HG02885 (cell line): ENCODE results near the gene TBRG4.
"Not testable (repeated sequence)": the region's sequence is repeated elsewhere in the genome, so short reads cannot be mapped to it uniquely, and the experiment has no call there.

Source experiments
- ATAC-seq: cut with Tn5 transposase; IDR thresholded peaks from one replicate; pipeline ENCODE4 v1.9.1; 2021; ENCODE audit warnings: mild to moderate bottlenecking; ENCODE audit not compliant: unreplicated experiment, poor library complexity

Gene TBRG4

GRCh38 chr7:45122975-45123860 is 11.7 kb upstream of the TBRG4 start:
- no peak for ATAC-seq

GRCh38 chr7:45119550-45119949 is 8.1 kb upstream of the TBRG4 start:
- ATAC-seq = no peak

GRCh38 chr7:45118889-45119331 is 7.4 kb upstream of the TBRG4 start:
- no peak for ATAC-seq

GRCh38 chr7:45118292-45118691 is 6.8 kb upstream of the TBRG4 start:
- no peak for ATAC-seq

- ATAC-seq = no peak
Measured at GRCh38 chr7:45117582-45117981, 6.1 kb upstream of the TBRG4 start.

- no peak for ATAC-seq
Measured at GRCh38 chr7:45116048-45116447, 4.6 kb upstream of the TBRG4 start.

GRCh38 chr7:45114926-45115325 is 3.4 kb upstream of the TBRG4 start:
- no peak for ATAC-seq

- ATAC-seq = not testable (repeated sequence)
Measured at GRCh38 chr7:45114257-45114656, 2.8 kb upstream of the TBRG4 start.

- ATAC-seq = no peak
Measured at GRCh38 chr7:45112648-45113047, 1.2 kb upstream of the TBRG4 start.

GRCh38 chr7:45108863-45109262 is 2.6 kb downstream of the TBRG4 start:
- no peak for ATAC-seq

GRCh38 chr7:45107356-45107755 is 4.1 kb downstream of the TBRG4 start:
- no peak for ATAC-seq

- no peak for ATAC-seq
Measured at GRCh38 chr7:45106820-45107219, 4.7 kb downstream of the TBRG4 start.

- ATAC-seq = no peak
Measured at GRCh38 chr7:45105588-45106188, 5.8 kb downstream of the TBRG4 start.

GRCh38 chr7:45104844-45105587 is 6.5 kb downstream of the TBRG4 start:
- ATAC-seq = no peak

- ATAC-seq = no peak
Measured at GRCh38 chr7:45103958-45104843, 7.3 kb downstream of the TBRG4 start.

- ATAC-seq = no peak
Measured at GRCh38 chr7:45102785-45103712, 8.4 kb downstream of the TBRG4 start.

GRCh38 chr7:45101748-45102147 is 9.7 kb downstream of the TBRG4 start:
- no peak for ATAC-seq

GRCh38 chr7:45100761-45101480 is 10.6 kb downstream of the TBRG4 start:
- no peak for ATAC-seq
